Epithelial cell of esophagus (primary cell): ENCODE measurements around the gene DAGLB.
A peak's percentile ranks its signal among the peaks of the same experiment; 100 is the strongest.

Experiments used
- DNase-seq: peaks from one replicate; pipeline ENCODE4 v3.0.0; 2010; ENCODE audit warnings: low read depth
- H3K4me3 ChIP-seq: 2 replicates; pipeline ENCODE4 v1.5.1; 2011; ENCODE audit warnings: mild to moderate bottlenecking, low read length, control low read depth
- TF ChIP-seq, protein P1 (sequence below): IDR thresholded peaks from 2 replicates; pipeline ENCODE4 v1.5.1; 2011; ENCODE audit warnings: low read depth, mild to moderate bottlenecking, low read length, control low read depth, inconsistent platforms; ENCODE audit not compliant: insufficient read depth; ENCODE audit errors: missing control alignments

Gene DAGLB

DNA sequence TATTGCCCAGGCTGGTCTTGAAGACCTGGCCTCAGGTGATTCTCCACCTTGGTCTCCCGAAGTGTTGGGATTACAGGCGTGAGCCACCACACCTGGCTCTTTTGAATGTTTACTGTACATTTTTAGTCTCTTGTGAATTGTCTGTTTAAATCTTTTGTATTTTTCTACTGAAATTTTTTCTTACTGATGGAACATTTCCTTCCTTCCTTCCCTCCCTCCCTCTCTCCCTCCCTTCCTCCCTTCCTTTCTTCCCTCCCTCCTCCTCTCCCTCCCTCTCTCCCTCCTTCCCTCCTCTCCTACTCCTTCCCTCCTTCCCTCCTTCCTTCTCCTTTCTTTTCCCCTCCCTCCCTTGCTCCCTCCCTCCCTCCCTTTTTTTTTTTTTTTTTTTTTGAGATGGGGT, 58.0 kb downstream of the DAGLB start:
- TF ChIP-seq, protein P1, sequence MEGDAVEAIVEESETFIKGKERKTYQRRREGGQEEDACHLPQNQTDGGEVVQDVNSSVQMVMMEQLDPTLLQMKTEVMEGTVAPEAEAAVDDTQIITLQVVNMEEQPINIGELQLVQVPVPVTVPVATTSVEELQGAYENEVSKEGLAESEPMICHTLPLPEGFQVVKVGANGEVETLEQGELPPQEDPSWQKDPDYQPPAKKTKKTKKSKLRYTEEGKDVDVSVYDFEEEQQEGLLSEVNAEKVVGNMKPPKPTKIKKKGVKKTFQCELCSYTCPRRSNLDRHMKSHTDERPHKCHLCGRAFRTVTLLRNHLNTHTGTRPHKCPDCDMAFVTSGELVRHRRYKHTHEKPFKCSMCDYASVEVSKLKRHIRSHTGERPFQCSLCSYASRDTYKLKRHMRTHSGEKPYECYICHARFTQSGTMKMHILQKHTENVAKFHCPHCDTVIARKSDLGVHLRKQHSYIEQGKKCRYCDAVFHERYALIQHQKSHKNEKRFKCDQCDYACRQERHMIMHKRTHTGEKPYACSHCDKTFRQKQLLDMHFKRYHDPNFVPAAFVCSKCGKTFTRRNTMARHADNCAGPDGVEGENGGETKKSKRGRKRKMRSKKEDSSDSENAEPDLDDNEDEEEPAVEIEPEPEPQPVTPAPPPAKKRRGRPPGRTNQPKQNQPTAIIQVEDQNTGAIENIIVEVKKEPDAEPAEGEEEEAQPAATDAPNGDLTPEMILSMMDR = no peak
- no peak for DNase-seq
- H3K4me3 ChIP-seq = no peak overlapping the region

- TF ChIP-seq, protein P1 = no peak
- H3K4me3 ChIP-seq = no peak overlapping the region
- DNase-seq = no peak
These were observed 59.9 kb downstream of the DAGLB start for GRCh38 chr7:6387734-6388294.

DNA sequence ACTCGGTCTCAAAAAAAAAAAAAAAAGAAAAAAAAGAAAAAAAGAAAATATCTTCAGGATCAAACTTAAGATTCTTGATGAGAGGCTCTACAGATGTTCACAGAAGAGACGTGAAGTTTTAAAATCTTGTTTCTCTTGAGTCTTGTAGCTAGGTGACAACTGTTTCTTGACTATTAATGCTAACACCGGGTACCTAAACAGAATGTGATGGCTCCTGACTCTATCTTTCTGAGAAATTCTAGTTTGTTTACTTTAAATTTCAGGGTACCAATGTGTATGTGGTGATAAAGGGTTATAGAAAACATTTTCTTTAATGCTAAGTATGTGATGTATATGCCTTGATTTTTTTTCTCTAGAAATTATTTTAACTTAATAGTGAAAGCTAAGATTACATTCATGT, 61.0 kb downstream of the DAGLB start:
- DNase-seq = no peak
- H3K4me3 ChIP-seq = no peak overlapping the region
- TF ChIP-seq, protein P1 = no peak

GRCh38 chr7:6385909-6386560, 61.7 kb downstream of the DAGLB start:
- peak overlapping the region; percentile 13 for H3K4me3 ChIP-seq
- DNase-seq = no peak
- TF ChIP-seq, protein P1 = no peak

DNA sequence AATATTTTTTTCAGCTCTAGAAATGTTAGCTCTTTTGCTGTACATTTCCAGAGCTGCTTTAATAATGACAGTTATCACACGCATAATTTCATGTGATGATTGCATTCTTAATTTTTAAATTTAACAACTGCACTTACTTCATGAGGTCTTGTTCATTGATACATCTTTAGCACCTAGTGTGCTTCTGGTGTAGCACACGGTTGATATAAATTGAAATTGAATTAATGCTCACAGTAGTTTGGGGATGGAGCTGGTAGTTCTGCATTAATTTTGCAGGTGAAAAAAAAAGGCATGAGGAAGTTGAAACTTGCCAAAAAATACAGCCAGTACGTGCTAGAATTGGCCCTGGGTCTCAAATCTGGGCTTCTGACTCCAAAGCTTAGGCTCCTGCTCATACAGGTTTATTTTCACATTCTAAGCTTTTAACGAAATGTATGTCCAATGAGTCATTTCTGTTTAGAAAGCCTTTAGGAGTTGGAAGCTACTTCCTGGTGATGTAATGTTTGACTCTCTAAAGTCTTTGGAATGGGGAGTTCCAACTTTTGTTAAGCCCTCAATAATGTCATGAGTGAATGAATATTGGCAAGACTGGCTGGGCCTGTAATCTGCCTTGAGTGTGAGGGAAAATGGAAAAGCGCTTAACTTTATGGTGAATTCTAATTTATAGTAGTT, 62.5 kb downstream of the DAGLB start:
- peak overlapping the region; percentile 13 for H3K4me3 ChIP-seq
- DNase-seq = peak; percentile 96
- TF ChIP-seq, protein P1 = no peak

DNA sequence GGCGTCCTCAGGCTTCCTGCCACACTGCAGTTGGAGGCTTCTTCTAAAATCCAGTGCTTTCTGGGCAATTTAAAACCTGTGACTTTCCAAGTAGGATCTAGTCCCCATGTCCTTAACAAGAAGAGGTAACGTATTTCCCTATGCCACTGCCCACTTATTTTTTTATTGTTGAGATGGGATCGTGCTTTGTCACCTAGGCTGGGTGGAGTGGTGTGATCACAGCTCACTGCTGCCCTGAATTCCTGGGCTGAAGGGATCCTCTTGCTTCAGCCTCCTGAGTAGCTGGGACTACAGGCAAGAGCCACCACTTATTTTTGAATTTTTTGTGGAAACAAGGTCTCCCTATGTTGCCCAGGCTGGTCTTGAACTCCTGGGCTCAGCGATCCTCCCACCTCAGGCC, 63.4 kb downstream of the DAGLB start:
- no peak for DNase-seq
- TF ChIP-seq, protein P1 = no peak
- no peak overlapping the region for H3K4me3 ChIP-seq
